NCI-H526 treated with DMSO at 0.1 percent for 48 hours (cell line): ENCODE results near the gene MYO1D.
A peak's percentile ranks its signal among the peaks of the same experiment; 100 is the strongest.
"Not testable (repeated sequence)": the region's sequence is repeated elsewhere in the genome, so short reads cannot be mapped to it uniquely, and the experiment has no call there.

Experiments used
- DNase-seq: peaks from one replicate; lab custom pipeline; 2025; lab: John Stamatoyannopoulos, UW

MYO1D gene

DNA sequence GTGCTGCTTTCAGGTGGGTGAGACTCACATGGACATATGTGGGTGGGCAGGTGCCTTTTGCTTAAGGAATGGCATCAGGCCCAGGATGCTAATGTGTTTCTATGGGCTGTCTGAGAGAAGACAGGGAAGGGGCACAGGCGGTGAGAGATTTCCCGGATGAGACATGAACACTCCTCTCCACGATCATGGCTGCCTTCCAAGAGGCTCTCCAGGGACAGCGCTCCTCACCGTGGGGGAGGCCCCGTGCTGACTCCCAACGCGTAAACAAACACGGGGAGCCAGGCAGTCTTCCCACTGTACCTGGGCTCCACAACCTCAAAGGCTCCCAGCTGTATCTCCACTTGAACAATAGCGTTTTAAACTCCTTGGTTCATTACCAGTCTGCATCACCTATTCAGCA is 347.3 kb downstream of the MYO1D start:
- DNase-seq = no peak

DNA sequence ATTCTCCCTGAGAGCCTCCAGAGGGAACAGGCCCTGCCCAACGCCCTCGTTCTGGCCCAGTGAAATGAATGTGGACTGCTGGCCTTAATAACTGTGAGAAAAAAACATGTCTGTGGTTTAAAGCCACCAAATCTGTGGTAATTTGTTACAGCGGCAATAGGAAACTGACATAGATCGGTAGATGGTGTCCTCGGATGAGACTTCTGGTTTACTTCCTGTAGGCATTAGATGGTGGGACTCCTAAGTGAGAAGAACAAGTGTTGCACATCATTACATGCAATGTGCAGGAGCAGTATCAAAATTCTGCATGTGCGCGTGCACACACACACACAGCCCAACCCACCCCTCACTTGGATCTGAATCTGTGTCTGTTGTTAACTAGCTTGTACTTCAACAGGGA is 348.1 kb downstream of the MYO1D start:
- no peak for DNase-seq

DNA sequence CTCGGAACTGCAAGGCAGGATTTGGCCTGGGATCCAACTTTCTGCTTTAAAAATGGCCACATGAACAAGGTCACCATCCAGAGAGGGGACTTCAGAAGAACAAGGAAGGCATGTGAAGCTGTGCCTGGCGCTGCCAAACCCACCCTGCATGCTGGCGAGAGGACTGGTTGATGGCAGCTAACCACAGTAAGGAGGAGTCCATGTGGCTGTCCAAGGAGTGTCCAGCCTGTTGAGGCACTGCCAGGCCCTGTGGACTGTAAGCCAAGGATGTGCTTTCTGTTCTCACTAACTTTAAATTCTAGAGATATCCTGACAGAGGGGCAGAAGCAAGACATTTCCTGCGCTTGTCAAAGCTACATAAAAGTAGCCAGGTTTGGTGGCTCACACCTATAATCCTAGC is 349.8 kb downstream of the MYO1D start:
- no peak for DNase-seq

DNA sequence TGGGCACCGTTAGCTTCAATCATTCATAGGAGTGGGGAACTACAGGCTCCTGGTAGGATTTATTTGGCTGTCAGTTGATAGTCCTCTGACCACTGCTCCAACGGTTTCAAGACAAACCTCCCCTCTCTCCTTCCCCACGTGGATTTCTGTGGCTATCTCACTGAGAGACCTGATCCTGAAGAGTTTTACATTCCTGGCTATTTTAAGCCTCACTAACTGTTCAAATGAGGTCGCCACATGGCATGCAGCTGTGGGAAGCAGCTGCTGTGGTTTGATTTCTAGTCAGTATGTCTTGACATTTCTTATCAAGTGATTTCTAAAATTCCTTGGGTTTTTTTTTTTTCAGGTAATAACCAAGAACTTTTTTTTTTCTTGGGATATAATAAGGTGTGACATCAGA is 351.8 kb downstream of the MYO1D start:
- DNase-seq = no peak

DNA sequence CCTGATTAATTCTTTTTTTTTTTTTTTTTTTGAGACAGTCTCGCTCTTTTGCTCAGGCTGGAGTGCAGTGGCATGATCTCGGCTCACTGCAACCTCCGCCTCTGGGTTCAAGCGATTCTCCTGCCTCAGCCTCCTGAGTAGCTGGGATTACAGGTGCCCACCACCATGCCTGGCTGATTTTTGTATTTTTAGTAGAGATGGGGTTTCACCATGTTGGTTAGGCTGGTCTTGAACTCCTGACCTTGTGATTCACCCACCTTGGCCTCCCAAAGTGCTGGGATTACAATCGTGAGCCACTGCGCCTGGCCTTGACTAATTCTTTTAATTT is 352.4 kb downstream of the MYO1D start:
- DNase-seq = not testable (repeated sequence)

DNA sequence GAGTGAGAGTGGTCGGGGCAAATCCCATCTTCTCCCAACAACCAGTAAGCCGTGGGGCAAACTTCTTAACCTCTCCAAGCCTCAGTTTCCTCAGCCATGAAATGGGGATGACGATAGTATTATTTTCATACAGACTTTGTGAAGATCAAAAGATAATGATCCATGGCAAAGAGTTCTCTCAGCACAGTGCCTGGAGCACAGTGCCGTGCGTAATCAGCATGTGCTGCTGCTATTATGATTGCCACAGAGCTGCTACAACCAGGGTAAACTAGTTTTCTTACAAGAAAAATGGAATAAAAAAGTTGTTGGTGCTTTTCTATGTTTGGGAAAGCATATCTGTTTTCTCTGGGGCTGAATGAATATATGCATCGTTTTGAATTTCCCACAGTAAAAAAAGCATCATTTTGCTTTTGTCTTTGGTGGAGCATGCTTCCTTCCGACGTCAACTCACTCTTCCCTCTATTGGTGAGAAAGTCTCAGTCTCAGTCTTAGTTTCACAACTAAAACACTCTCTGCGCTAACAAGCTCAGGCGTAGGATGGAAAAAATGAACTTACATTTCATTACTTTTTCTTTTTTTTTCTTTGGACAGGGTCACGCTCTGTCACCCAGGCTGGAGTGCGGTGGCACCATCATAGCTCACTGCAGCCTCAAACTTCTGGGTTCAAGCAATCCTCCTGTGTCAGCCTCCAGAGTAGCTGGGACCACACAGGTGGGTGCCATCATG is 352.9 kb downstream of the MYO1D start:
- DNase-seq = no peak

DNA sequence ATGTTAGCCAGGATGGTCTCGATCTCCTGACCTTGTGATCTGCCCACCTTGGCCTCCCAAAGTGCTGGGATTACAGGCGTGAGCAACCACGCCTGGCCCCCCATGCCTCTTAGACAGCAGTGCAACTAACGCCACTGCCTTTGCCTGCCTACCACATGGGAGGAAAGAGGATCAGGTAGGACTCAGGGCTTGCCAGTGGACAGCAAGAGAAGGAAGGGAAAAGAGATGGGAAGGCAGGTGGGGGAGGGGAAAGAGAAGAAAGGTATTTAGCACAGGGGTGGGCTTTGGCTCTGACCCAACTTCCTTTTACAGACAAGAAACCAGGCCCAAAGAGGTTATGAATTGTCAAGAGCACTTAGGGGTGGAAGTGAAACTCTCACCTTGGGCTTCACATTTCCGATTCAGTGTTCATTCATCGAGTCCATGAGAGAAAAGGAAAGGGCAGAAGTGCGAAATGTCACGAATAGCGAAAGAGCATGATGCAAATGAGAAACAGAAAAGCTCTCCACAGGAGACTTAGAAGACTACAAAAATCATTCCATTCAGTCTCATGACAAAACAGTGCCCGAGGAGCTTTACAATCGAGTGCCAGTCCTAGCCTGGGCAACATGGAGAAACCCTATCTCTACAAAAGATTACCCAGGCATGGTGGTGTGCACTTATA is 353.8 kb downstream of the MYO1D start:
- DNase-seq = no peak

DNA sequence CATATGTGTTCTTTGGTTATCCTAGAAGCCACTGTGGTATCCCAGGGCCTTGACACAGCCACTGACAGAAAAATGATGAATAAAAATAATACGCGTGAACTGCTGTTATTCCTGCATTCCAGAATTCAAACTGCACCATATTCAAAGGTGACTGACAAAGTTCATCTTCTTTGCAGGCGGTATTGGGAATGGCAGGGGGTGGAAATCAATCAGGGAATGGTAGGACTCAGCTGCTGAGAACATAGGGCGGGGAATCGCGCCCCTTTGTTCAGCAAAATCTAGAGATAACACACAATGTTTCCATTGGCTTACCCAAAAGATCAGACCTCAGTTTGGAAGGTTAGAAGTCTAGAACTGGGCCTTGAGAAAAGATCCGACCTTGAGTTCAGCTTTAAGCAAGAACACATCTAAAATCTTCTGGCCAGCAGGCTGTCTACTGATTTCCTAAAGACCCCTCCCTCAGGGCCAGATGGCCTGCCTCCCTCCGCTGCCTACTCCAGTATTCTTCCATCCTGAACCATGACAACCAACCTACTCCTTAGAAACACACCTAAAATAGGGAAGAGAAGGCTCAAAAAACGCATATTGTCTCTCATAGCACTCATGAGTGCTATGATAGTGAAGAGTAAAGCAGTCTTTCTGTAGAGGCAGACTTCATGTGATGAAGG is 356.1 kb downstream of the MYO1D start:
- DNase-seq = no peak

DNA sequence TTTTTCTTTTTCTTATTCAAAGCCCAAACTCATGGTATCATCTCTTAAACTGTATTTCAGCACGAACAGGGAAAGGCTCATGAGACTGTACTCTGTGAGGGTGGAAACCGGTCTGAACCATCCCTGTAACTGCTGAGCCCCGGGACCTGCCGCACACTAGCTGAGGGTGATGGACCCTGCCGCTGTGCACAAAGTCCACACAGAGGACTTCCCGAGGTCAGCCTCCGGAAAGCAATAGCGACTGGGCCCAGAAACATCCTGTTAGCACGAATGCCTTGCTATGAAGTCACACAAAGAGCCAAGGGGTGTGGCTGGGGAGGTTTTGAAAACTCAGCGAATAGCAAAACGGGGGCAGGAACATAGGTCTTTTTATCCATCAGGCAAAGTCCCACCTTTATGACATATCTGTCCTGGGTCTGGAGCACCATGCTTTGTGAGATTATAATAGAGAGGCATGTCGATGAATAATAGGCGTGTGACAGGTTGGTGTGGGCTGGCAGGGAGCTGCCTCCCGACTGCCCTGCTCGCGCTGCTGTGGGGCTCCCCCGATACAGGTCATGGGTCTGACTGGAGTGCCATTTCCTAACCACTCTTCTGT is 356.7 kb downstream of the MYO1D start:
- DNase-seq = no peak

DNA sequence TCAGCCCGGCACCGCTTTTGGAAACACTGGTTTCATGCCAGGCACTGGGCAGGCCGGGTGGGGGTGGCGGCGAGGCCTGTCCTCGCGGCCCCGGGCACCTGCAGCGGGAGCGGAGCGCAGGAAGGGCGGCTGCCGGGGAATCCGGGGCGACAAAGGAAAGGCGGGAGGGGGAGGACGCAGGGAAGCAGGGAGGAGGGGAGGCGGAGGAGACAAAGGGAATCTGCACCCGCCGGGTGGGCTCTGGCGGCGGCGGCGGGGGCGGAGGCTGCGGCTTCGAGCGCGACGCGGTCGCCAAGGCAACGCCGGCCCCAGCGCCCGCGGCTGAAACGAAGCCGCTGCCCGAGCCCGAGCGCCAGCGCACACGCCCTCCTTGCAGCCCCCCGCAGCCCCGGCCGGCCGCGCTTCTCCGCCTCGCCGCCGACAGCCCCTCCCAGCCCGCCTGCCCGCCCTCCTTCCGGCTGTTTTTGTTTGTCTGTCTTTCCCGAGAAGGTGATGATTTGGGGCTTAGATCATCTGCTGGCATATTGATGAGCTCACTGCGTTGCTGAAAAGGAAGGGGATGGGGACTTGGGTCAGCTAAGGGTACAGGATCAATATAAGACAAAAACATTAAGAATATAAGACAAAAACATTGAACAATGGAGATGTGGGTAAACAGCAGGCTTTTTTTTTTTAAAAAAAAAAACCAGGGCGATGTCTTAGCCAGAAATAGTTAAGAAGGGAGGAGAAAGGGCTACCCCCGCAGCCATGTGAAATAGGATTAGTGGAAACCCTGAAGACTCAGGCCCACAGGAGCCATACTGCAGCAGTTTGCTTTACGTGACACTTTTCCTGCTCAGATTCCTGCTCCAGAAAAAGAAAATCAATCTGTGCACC is 357.5 kb downstream of the MYO1D start:
- peak; percentile 64 for DNase-seq

DNA sequence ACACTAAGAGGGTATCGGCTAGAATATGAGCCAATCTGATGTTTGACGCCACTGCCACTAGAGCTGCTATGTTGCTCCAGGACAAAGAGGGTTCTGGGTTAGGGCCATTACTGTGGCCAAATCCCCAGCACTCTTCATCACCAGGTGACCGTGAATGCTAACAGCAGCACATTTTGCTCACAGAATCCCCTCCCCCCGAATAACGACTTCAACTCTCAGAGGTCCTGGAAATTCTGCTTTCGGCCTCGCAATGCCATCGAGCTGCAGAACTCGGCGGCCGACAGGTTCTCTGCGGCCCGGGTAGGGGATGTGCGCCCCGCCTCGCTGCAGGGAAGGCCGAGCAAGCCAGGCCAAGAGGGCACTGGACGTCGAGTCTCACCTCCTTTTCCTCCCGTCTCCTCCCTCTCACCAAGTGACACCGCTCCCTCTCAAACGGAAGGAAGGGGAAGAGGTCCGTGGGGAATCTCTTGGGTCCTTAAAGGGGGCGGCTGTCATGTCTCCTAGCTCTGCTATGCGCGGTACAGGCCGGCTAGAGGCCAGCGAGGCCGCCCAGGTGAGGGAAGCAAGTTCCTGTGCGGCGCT is 358.2 kb downstream of the MYO1D start:
- no peak for DNase-seq

DNA sequence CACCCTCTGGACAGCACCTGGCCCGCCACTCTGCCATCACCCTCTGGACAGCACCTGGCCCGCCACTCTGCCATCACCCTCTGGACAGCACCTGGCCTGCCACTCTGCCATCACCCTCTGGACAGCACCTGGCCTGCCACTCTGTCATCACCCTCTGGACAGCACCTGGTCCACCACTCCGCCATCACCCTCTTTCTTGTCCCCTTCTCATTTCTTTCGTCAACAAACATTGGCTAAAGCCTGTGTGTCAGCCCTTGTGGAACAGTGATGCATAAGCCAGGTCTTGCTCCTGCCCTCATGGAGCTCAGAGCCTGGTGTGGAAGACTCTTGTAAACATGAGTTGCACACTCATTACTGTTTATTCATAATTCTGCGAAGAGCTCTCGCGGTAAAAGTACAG is 358.9 kb downstream of the MYO1D start:
- DNase-seq = no peak

DNA sequence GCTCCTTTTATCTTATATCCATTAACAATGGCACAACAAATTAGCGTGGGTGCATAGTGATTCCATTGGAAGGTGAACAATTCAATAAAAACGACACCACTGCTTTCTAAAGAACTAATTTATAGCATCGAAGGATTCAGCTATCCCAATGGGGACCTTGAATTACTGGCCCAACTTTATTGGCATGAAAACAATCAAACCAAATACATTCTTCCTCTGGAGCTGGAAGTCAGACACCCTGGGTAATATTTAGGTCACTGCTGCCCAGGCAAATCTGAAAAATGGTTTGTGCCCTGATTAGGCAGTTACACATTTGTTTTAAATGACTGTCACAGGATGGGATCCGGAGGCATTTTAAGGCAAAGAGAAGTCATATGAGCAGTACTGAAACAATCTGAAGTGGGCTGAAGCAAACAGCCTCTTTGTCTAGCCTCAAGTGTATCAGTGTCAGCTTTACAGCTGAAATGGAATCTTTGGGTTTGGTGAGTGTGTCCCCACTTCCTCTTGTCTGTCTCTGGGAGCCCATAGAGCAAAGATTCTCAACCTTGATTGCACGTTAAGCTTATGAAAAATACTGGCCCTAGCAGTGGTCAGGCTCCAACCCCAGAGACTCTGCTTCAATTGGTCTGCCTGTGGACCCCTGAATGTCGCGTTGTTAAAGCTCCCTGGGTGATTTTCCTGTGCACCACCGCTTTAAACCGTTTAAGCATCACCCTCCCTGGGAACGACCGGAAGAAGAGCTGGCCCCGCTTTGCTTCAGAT is 359.8 kb downstream of the MYO1D start:
- no peak for DNase-seq

DNA sequence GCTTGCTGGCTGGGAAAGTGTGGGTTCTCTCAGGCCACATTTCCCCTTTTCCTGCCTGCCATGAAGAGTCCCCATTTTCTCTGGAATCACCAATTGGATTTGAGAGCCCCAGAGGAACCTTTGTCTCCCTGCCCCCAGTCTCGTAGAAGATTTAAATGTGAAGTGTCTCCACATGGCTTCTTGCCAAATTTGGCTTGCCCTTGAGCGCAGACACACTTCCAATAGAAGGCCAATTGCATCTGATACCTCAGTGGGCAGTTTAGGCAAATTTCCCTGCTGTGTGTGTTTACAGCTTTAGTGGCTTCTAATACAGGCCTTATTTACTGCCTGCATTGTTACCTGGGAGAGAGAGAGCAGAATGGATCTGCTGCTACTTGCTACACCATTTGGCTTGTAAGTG is 360.5 kb downstream of the MYO1D start:
- peak; percentile 47 for DNase-seq

DNA sequence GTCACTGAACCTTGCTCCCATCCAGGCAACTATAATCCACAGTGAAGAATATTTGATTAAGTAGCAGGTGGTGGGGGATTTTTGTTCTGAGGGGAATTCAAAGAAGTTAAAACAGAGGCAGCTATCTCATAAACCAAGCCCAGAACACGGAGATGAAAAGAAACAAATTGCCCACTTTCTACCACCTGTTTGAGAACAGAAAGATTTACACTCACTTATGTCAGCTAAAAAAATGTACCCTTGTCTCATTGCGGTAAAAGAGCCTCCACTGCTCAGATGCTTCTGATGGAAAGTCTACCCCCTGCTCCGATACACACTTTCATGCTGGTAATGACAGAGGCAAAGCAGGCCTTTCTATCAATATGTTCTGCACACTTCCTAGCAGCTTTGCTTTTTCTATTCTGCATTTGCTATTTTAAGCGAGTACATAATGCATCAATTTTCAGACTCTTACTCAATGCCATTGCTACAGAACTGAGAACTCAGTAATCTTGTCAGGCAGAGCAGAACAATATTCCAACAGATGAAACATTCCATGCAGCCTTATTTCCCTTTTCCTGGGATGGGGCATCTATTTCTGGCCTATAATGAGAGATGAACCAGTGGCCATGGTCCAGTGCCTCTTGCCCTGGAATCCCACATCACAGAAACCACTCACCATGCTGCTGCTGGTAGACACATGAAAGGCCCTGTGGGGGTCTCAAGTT is 361.1 kb downstream of the MYO1D start:
- DNase-seq = no peak

DNA sequence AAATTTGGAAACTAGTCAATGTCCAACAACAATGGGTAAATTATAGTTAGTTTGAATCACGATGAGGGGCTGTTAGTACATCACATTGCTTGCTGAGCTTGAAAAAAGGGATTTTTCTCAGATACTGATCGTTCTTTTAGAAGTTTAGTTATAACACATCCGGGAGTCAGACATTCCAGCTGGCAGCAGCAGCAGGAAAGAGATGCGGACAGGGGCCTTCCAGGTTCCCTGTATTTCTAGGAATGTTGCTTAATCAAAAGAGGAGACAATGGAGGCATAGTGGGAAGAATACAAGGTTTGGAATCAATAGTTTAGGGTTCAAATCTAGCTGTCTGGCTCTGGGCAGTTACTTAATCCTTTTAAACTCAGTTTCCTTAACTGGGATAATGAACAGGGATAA is 362.3 kb downstream of the MYO1D start:
- no peak for DNase-seq

DNA sequence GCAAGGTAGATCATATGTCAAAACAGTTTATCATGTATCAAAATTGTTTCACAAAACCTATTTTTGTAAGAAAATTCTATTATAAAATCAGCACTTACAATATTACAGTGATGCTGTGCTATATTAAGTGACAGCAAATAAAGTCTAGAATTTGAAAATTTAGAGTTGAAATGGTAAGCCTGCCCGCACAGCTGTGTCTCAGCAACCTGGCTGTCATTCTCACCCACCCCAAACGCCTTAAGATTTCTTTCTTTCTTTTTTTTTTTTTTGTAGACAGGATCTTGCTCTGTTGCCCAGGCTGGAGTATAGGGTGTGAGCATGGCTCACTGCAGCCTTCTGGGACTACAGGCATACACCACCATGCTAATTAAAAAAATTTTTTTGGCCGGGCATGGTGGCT is 363.3 kb downstream of the MYO1D start:
- no peak for DNase-seq

DNA sequence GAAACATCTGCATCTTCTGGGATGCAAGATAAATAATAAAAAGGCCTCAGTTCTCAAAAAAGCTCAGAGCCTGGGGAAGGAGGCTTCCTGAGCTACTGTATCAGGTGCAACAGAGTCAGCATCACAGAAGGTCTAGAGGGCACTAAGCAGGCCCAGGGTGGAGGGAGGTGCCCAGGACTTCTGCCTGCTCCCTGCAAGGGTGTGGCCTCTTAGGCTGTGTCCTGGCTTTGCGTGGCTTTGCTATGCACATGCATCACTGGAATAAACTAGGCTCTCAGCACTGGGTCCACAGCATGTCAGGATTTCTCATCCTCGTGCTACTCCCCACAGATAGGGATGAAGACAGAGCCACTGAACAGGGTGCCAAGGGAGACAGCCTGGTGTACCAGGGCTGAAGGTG is 364.6 kb downstream of the MYO1D start:
- DNase-seq = no peak

DNA sequence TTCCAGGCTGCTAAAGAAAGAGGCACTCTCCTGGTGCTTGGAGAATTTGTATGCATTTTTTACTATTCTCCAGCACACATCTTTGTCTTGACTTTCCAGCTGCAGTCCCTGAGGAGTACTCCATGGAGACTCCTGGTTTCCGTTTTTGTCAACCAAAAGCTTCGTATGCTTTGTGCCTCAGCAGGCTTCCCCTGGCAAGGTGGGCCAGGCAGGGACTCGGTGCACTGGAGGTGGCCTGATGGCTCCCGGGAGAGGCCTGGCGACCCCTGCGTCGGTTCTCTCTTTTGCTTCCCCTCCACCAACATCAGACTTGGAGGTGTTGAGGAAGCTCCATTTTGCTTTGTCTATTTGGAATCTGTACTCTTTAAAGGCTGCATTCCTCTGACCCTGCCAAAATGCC is 366.5 kb downstream of the MYO1D start:
- no peak for DNase-seq

DNA sequence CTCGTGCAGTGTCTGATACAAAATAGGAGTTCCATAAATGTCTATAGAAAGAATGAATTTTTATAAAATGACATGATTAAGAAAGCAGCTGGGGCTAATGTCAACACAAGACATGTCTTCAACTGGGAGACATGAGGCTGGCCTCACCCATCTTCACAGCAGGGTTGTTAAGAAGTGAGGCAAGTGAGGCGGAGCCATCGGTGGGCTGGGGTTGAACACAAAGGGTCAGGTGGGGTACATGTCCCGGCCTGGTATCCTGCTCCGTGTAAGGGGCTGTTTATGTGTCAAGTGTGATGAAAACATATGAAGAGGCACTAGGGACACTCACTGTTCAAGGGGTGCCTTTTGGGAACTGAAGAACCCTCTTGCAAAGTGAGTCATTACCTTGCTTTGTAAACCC is 368.0 kb downstream of the MYO1D start:
- DNase-seq = no peak
